Measurements from ENCODE around the gene GCC1.
"Not testable (repeated sequence)": the region's sequence is repeated elsewhere in the genome, so short reads cannot be mapped to it uniquely, and the experiment has no call there.

GCC1 gene

GRCh38 chr7:127557803-127558202 lies 27.6 kb downstream of the GCC1 start:
- H3K4me3 ChIP-seq (ENCODE audit: low read depth, low read length), result no peak overlapping the region
- TF ChIP-seq, protein P1, sequence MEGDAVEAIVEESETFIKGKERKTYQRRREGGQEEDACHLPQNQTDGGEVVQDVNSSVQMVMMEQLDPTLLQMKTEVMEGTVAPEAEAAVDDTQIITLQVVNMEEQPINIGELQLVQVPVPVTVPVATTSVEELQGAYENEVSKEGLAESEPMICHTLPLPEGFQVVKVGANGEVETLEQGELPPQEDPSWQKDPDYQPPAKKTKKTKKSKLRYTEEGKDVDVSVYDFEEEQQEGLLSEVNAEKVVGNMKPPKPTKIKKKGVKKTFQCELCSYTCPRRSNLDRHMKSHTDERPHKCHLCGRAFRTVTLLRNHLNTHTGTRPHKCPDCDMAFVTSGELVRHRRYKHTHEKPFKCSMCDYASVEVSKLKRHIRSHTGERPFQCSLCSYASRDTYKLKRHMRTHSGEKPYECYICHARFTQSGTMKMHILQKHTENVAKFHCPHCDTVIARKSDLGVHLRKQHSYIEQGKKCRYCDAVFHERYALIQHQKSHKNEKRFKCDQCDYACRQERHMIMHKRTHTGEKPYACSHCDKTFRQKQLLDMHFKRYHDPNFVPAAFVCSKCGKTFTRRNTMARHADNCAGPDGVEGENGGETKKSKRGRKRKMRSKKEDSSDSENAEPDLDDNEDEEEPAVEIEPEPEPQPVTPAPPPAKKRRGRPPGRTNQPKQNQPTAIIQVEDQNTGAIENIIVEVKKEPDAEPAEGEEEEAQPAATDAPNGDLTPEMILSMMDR (IDR thresholded peaks at IDR 0.05; ENCODE audit: low read depth, low read length), result no peak

DNA sequence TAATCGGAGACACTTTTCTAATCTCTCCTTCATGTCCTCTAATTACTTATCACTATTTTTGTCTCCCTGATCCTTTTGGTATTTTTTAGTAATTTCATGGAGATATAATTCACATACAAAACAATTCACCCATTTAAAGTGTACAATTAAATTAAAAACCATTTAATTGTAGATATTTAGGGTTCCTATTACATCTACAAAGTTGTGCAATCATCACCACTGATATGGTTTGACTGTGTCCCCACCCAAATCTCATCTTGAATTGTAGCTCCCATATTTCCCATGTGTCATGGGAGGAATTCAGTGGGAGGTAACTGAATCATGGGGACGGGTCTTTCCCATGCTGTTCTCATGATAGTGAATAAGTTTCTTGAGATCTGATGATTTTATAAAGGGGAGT lies 29.0 kb downstream of the GCC1 start:
- TF ChIP-seq, protein P1 (IDR thresholded peaks at IDR 0.05; ENCODE audit: low read depth, low read length), result no peak
- H3K4me3 ChIP-seq (ENCODE audit: low read depth, low read length), result no peak overlapping the region

DNA sequence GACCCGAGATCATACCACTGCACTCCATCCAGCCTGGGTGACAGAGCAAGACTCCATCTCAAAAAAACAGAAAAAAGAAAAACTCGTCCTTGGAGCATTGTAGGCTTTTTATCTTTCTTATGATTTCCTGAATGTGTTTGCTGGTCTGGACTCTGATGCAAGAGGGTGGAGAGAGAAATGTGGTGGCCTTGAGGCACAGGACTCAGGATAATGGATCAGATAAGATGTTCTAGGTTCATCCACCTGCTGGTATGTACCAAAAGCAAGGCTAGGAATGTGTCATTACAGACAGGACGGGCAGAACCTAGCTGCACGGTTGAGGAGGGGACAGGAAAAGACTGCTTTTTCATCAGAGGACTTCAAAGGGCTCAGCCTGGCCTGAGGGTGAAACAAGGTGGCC lies 33.5 kb downstream of the GCC1 start:
- TF ChIP-seq, protein P1 (IDR thresholded peaks at IDR 0.05; ENCODE audit: low read depth, low read length), result no peak
- no peak overlapping the region for H3K4me3 ChIP-seq (ENCODE audit: low read depth, low read length)

DNA sequence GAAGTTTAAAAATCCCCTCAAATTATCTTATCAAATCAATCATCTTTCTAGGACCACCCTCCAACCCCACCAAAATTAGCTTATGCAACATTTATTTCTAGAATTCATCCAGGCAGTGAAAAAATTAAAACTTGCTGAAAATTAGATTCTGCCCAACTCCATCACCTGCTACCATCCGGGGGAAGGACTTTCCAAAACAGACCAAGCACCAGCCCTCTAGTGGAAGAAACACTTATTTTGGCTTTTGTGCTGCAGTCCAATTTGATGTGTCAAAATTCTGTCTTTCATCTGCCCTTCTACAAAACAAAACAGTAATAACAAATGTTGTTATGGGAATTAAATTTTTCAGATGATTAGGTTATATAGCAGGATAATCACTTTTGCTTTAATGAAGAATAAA lies 35.1 kb downstream of the GCC1 start:
- TF ChIP-seq, protein P1 (IDR thresholded peaks at IDR 0.05; ENCODE audit: low read depth, low read length), result no peak
- no peak overlapping the region for H3K4me3 ChIP-seq (ENCODE audit: low read depth, low read length)

- TF ChIP-seq, protein P1 (IDR thresholded peaks at IDR 0.05; ENCODE audit: low read depth, low read length), result no peak
- no peak overlapping the region for H3K4me3 ChIP-seq (ENCODE audit: low read depth, low read length)
These were observed 39.1 kb downstream of the GCC1 start for GRCh38 chr7:127546313-127546712.

GRCh38 chr7:127541548-127541947 lies 43.8 kb downstream of the GCC1 start:
- H3K4me3 ChIP-seq (ENCODE audit: low read depth, low read length), result no peak overlapping the region
- TF ChIP-seq, protein P1 (IDR thresholded peaks at IDR 0.05; ENCODE audit: low read depth, low read length), result no peak

DNA sequence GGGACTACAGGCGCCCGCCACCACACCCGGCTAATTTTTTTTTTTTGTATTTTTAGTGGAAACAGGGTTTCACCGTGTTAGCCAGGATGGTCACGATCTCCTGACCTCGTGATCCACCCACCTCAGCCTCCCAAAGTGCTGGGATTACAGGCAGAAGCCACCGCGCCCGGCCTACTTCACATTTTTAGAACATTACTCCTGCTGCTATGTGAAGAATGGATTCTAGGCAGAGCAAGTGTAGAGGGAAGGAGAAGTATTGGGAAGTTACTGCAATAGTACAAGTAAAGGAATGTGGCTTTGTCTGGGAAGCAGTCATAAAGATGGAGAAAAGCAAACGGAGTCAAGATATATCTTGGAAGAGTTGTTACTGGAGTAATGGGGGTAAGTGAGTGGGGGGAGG lies 44.9 kb downstream of the GCC1 start:
- H3K4me3 ChIP-seq (ENCODE audit: low read depth, low read length), result not testable (repeated sequence)

GRCh38 chr7:127539116-127539515 lies 46.3 kb downstream of the GCC1 start:
- TF ChIP-seq, protein P1 (IDR thresholded peaks at IDR 0.05; ENCODE audit: low read depth, low read length), result no peak
- no peak overlapping the region for H3K4me3 ChIP-seq (ENCODE audit: low read depth, low read length)
